ENCODE results near the gene DCAKD. TPM values are rescaled to one million over a fixed set of nuclear protein-coding genes. Genes with fewer than 3 reads are reported as not detected.

The DCAKD gene
- total RNA-seq, 1 experiment from 2014 or later: 48.3 TPM

GRCh38 chr17:44989552-44990138, 61.8 kb downstream of the DCAKD start:
- Histone ChIP-seq H3K4me2 (ENCODE audit: insufficient read depth, insufficient read length, low read length) (no peak overlapping the region), H3K14ac (ENCODE audit: insufficient read depth, low read length) (no peak overlapping the region), H2AFZ (ENCODE audit: low read length) (no peak overlapping the region), H3K4me1 (ENCODE audit: insufficient read depth, low read length) (no peaks in the 10 kb centered on the region), H3K4ac (ENCODE audit: low read depth, low read length) (no peak overlapping the region), H2BK20ac (ENCODE audit: low read depth, low read length, poor library complexity, severe bottlenecking) (no peak overlapping the region), H2BK120ac (ENCODE audit: low read depth, low read length, poor library complexity, severe bottlenecking) (no peak overlapping the region), H3K56ac (ENCODE audit: insufficient read length, low read depth, low read length) (no peak overlapping the region), H3K79me1 (ENCODE audit: insufficient read depth, low read depth, low read length, poor library complexity, severe bottlenecking) (no peaks in the 10 kb centered on the region), H3K23me2 (ENCODE audit: insufficient read length, low read depth, low read length, poor library complexity, severe bottlenecking) (no peaks in the 10 kb centered on the region), H2BK12ac (ENCODE audit: insufficient read length, low read depth, low read length) (no peak overlapping the region), H3K27me3 (ENCODE audit: insufficient read depth, low read length) (no peaks in the 10 kb centered on the region), H3K9ac (ENCODE audit: extremely low read depth, insufficient read length, low read length) (no peak overlapping the region), H4K5ac (ENCODE audit: insufficient read length, low read depth, low read length) (no peak overlapping the region), H4K8ac (replicated peaks; ENCODE audit: insufficient read length, low read depth, low read length) (no peak overlapping the region), H2BK5ac (ENCODE audit: insufficient read length, low read length) (no peak overlapping the region), H3K18ac (ENCODE audit: insufficient read length, low read depth, low read length) (no peak overlapping the region), H3K27ac (ENCODE audit: insufficient read length, low read depth, low read length) (no peak overlapping the region), H4K91ac (ENCODE audit: insufficient read length, low read depth, low read length) (no peak overlapping the region), H3K23ac (ENCODE audit: insufficient read length, low read depth, low read length) (no peak overlapping the region), H3K9me3 (ENCODE audit: control insufficient read depth, low read depth, low read length) (no peaks in the 10 kb centered on the region), H2BK15ac (ENCODE audit: low read depth, low read length) (no peak overlapping the region), H3T11ph (ENCODE audit: low read length) (no peak overlapping the region), H3K79me2 (ENCODE audit: insufficient read depth, low read length) (no peaks in the 10 kb centered on the region), H2AK5ac (ENCODE audit: insufficient read length, low read length) (no peak overlapping the region), H4K20me1 (ENCODE audit: control insufficient read depth, insufficient read depth, insufficient read length) (no peaks in the 10 kb centered on the region)
- no peak for DNase-seq
- no CpG with 5 or more reads among the region's 17 CpGs for WGBS (ENCODE audit: extremely low coverage, insufficient read length, low lambda C conversion rate)
- H3K9me3 Mint-ChIP-seq: no peaks in the 10 kb centered on the region; a peak in 1 of 5 replicates
- H3K4me3 Mint-ChIP-seq: no peak overlapping the region
- peaks cover 16% of the 10 kb centered on the region for H3K27me3 Mint-ChIP-seq (ENCODE audit: low read depth)
- peaks cover 18 to 32% of the 10 kb centered on the region in 2 experiments for H3K4me1 Mint-ChIP-seq
- TF ChIP-seq CTCF (conservative IDR thresholded peaks at IDR 0.05): no peak
- H3K27ac Mint-ChIP-seq: no peak overlapping the region
- no peaks in the 10 kb centered on the region; a peak in 1 of 7 replicates for H3K36me3 Mint-ChIP-seq (ENCODE audit: insufficient read depth in 1 of 3, low read depth in 3 of 3)

All from H9 (cell line).